NOMO-1 (cell line): ENCODE results near the gene CELF1.

ENCODE experiments used
- DNase-seq, 2 experiments: peaks; one replicate each; lab custom pipeline; 2025; ENCODE audit not compliant: unreplicated experiment in 2 of 2; lab: John Stamatoyannopoulos, UW

Gene CELF1

GRCh38 chr11:47514825-47515647 is 37.9 kb downstream of the CELF1 start:
- DNase-seq: peak in 1 of 2 experiments; percentile 89

DNA sequence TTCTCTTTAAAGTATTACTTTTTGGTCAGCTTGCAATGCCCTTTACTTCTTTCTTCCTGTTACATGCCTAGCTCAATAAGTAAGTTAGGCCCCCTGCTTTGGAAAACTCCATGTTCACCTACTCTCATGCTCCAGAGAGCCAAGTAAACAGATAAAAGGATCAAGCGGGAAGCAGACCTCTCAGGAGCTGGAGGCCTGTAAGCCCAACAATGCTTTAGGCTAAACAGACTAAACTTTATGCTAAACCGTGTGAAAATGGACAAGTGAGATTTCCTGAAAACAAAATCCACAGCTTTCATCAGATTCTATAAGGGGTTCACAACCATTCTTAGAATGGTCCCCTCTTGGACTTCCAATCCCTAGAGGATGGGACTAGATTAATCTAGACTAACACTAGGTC is 40.2 kb downstream of the CELF1 start:
- no peak for DNase-seq

DNA sequence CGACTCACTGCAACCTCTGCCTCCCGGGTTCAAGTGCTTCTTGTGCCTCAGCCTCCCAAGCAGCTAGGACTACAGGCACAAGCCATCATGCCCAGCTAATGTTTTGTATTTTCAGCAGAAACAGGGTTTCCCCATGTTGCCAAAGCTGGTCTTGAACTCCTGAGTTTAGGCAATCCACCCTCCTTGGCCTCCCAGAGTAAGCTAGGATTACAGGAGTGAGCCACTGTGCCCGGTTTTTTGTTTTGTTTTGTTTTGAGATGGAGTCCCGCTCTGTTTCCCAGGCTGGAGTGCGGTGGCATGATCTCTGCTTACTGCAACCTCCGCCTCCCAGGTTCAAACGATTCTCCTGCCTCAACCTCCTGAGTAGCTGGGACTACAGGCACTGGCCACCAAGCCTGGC is 41.0 kb downstream of the CELF1 start:
- DNase-seq: no peak

DNA sequence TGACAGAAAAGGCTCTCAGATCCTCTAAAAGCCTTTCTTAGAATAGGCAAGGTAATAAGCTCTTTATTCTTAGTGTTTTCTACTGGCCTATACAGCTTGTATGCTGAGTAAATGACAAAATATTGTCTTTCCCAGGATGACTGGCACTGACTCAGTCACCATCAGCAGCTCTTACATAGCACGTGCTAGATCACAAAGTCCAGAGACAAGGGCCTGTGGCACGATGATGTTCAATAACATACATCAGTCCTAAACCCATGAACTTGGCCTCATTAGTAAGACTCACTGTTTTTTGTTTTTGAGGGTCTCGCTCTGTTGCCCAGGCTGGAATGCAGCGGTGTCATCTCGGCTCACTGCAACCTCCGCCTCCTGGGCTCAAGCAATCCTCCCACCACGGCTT is 42.7 kb downstream of the CELF1 start:
- no peak for DNase-seq

- DNase-seq: no peak
These were observed 43.8 kb downstream of the CELF1 start for GRCh38 chr11:47509077-47509536.

GRCh38 chr11:47508240-47508957 is 44.5 kb downstream of the CELF1 start:
- DNase-seq: no peak

- peak in 1 of 2 experiments; percentile 56 for DNase-seq
These were observed 45.2 kb downstream of the CELF1 start for GRCh38 chr11:47507563-47508239.

DNA sequence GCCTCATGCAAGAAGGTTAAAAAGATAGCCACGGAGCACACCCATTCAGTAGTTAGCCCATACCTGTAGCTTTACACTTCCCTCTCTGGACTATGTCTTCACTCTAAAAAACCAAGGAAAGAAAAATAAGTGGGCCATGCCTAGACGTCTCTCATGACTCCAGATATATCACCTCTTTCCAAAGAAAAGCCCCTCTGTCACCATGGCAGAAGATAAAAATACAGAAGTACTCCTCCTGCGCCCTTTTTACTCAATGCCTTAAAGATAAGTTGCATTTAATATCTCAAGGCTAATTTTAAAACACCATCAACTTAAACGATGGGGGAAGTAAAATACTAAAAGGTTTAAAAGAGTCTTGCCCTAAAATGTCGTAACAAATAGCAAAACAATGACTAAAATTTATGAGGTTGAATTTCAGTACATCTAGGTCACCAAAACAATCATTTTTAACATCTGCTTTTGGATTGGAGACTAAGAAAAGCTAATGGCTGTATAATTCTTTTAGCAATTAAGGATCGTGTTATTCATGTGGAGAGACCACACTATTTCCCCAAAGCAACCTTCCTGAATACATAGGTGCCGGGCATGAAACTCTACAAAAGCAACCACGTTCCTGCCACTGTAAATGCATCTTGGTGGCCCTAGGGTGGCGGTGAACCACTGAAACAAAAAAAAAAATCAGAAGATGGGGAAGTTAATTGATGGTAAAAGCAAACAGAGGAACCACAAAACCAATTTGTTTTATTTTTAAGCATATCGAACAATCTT is 46.0 kb downstream of the CELF1 start:
- peak; percentile 26 to 61 for DNase-seq

DNA sequence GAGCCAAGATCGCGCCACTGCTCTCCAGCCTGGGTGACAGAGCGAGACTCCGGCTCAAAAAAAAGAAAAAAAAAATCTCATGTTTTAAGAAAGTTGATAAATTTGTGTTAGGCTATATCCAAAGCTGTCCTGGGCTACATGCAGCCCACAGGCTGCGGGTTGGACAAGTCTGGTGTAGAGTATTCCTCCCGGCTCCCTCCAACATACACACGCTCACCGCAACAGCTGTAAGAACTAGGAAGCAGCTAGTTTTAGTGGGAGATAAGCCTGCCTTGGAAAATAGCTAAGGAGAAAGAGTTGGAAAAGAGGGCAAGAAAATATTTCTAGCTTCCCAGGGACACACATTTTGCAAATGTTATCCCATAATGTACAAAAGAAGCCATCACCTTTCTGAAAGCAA is 46.6 kb downstream of the CELF1 start:
- no peak for DNase-seq

DNA sequence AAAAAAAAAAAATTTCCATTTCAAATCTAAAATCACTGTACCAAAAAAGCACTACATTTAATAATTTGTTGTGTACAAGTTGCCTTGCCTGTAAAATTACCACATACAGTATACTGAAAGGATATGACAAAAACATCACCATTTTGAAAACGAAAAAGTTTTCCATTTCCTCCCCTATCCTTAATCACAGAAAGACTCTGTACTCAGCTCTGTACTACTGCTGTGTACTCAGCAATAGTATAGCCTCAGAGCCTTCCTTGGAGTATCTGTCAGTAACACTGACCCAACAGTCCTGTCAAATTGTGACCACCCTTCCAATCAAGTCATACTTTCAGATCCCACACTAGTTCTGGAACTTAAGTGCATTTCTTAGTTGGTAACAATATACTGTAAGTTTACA is 48.0 kb downstream of the CELF1 start:
- DNase-seq: no peak

DNA sequence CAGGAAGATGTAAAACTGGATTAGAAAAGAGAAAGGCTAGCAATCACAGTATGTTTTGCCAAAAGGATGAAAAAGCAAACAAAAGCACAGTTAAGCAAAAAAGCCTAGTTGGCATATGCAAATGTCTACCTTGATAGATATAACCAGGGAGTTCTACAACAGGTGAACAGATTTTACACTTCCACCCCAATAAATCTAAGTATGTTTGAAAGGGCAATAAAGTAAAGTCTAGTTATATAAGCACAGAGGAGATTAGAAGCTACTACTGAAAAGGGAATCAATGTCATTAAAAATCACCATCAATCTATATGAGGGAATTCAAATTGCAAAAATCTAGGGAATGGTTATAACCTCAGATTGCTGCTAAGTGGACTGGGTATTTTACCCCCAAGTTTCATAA is 49.7 kb downstream of the CELF1 start:
- DNase-seq: no peak

GRCh38 chr11:47502767-47503166 is 50.2 kb downstream of the CELF1 start:
- no peak for DNase-seq

DNA sequence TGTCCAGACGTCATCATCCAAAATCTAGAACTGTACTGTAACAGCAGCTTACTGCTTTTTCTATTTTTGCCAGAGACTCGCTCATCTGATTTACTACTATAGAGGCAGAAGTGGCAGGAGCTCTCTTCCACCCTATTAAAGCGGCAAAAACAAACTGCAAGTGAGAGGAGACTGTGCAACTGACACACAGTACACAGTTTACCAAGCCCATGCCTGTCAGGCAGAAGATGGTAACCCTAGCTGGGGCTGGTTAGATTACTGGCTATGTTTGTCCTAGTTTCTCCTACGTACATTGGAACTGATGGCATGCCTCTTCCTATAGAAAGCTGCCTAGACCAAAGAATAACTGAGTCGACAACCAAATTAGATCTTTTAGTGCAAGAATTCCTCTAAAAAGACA is 51.8 kb downstream of the CELF1 start:
- no peak for DNase-seq

GRCh38 chr11:47500121-47500520 is 52.8 kb downstream of the CELF1 start:
- DNase-seq: no peak

GRCh38 chr11:47499614-47500013 is 53.3 kb downstream of the CELF1 start:
- peak in 1 of 2 experiments; percentile 36 for DNase-seq

DNA sequence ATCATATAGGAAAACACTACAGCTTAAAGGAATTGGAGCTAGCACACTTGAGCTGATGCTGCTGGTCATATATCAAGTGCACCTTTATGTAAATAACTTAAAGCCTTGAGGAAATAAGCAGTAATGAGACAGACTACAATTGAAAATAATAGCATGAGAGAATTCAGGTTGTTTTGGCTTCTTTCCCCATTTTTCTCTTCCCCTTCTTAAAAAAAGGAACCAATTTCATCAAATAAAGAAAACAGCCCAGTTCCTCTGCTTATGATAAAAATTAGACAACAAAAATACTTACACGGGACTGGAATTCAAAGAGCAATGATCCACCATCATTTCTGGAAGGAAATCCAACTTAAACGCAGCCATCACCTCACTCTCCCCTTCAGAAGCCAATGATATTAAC is 53.8 kb downstream of the CELF1 start:
- peak; percentile 24 to 65 for DNase-seq

DNA sequence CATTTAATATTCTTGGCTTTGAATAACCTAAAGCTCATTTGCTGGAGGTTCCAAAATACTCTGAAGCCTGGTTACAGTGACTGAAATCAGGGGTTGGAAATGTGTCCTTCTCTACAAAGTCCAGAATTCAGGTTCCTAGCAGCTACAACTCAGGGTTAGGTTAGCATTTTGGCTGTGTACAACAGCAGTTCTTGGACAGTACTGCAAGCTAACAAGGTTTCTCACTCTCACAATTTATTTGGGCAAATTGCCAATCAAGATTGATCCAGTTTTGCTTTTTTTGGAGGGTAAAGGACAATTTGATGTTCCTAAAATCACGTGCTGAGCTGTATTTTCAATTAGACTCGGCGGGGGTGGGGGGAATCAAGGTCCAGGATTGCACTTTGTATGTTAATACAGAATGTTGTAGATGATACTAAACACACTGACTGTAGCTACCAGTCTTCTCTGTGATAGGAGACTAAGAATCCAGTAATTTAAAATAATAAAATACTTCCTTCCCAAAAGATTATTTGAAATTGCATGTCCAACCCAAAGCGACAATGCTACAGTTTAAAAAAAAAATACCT is 54.3 kb downstream of the CELF1 start:
- DNase-seq: no peak

DNA sequence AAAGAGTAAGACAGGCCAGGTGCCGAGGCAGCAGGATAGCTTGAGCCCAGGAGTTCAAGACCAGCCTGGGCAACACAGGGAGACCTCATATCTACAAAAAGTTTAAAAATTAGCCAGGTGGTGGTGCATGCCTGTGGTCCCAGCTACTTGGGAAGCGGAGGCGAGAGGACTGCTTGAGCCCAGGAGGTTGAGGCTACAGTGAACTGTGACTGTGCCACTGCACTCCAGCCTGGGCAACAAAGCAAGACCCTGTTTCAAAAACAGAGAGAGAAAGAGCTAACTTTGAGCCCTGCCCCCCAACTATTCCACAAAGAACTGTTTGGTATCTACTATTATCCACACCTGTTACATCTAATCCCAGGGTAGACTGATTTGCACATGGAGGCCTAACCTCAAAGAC is 54.8 kb downstream of the CELF1 start:
- no peak for DNase-seq

GRCh38 chr11:47496808-47497207 is 56.1 kb downstream of the CELF1 start:
- DNase-seq: no peak

DNA sequence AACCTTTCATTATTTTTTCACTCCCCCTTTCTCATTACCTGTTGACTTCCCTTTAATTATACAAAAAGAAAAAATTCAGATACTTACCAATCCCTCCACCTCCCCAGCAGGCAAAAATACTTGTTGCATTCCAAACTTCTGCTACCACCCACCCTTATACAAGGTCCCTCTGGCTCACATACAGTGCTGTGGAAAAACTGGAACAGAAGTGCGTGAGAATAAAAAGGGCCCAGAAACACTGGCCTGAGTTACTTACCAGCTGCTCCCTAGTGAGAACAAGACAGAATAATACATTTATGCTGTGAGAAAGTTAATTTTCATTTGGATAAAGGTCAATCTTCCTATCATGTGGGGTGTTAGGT is 57.1 kb downstream of the CELF1 start:
- no peak for DNase-seq
